Breast epithelium (tissue), 3 donors: Measurements from ENCODE around the gene SNX25.

Experiments used
- CTCF ChIP-seq, 3 donors: fragments of 450-650 bp; IDR thresholded peaks; one replicate each; pipeline ENCODE4 v1.5.1; 2016 to 2017; ENCODE audit warnings: antibody characterized with exemption in 3 of 3, mild to moderate bottlenecking in 3 of 3, moderate library complexity in 3 of 3
- POLR2A ChIP-seq: fragments of 450-650 bp; IDR thresholded peaks from one replicate; pipeline ENCODE4 v1.6.1; 2016; ENCODE audit warnings: antibody characterized with exemption, mild to moderate bottlenecking, moderate library complexity

- TF ChIP-seq POLR2A (no peak), CTCF (IDR thresholded peaks at IDR 0.05) (no peak)
Measured at GRCh38 chr4:185205697-185206342, 3.6 kb upstream of the SNX25 start.
